PC-3 (cell line): ENCODE measurements around the gene CDC42EP5.

Experiments used
- EZH2 ChIP-seq: fragments of 300-600 bp; sonication (generic); IDR thresholded peaks from one replicate; pipeline ENCODE4 v1.6.1; 2017; ENCODE audit warnings: antibody characterized with exemption, mild to moderate bottlenecking, low read length; ENCODE audit not compliant: unreplicated experiment
- EZH2phosphoT487 ChIP-seq: fragments of 300-600 bp; sonication (generic); IDR thresholded peaks from 2 replicates; pipeline ENCODE4 v1.6.1; 2018; ENCODE audit warnings: mild to moderate bottlenecking, antibody characterized with exemption, low read length, borderline replicate concordance
- TF ChIP-seq, protein P1 (sequence below): fragments of 300-600 bp; sonication (generic); conservative IDR thresholded peaks from 2 replicates; pipeline ENCODE4 v1.5.1; 2017; ENCODE audit warnings: antibody characterized with exemption, low read depth, mild to moderate bottlenecking, low read length

GRCh38 chr19:54454781-54455675 is 18.1 kb downstream of the CDC42EP5 start:
- TF ChIP-seq, protein P1, sequence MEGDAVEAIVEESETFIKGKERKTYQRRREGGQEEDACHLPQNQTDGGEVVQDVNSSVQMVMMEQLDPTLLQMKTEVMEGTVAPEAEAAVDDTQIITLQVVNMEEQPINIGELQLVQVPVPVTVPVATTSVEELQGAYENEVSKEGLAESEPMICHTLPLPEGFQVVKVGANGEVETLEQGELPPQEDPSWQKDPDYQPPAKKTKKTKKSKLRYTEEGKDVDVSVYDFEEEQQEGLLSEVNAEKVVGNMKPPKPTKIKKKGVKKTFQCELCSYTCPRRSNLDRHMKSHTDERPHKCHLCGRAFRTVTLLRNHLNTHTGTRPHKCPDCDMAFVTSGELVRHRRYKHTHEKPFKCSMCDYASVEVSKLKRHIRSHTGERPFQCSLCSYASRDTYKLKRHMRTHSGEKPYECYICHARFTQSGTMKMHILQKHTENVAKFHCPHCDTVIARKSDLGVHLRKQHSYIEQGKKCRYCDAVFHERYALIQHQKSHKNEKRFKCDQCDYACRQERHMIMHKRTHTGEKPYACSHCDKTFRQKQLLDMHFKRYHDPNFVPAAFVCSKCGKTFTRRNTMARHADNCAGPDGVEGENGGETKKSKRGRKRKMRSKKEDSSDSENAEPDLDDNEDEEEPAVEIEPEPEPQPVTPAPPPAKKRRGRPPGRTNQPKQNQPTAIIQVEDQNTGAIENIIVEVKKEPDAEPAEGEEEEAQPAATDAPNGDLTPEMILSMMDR = no peak
- no peak for TF ChIP-seq EZH2
- no peak for TF ChIP-seq EZH2phosphoT487
